ENCODE measurements around the gene PRR11. TPM values are rescaled to one million over a fixed set of nuclear protein-coding genes. Genes with fewer than 3 reads are reported as not detected.

PRR11 gene
- total and polyA plus RNA-seq, 2 of the 8 experiments (the other 6 are each of a cell fraction or from before 2014, with no cell fraction given) = 32.7 to 83.0 TPM

- no peak for TF ChIP-seq MAFK (IDR thresholded peaks at IDR 0.05; ENCODE audit: low read depth, low read length)
- TF ChIP-seq NRF1 (IDR thresholded peaks at IDR 0.05; ENCODE audit: low read depth, low read length) = no peak
- TF ChIP-seq HDAC2 (IDR thresholded peaks at IDR 0.05; ENCODE audit: borderline replicate concordance in 1 of 2, low read depth in 2 of 2, low read length in 2 of 2) = no peak
- no peak for TF ChIP-seq TAF7 (optimal IDR thresholded peaks at IDR 0.05; ENCODE audit: borderline replicate concordance, low read depth, low read length)
- TF ChIP-seq YY1 (IDR thresholded peaks at IDR 0.05; ENCODE audit: low read depth, low read length) = no peak
- TF ChIP-seq TAF1 (IDR thresholded peaks at IDR 0.05; ENCODE audit: low read depth, low read length) = no peak
Observed at GRCh38 chr17:59161477-59161876, 5.9 kb downstream of the PRR11 start (continued).

All from H1 (cell line).